GM12878 (cell line): ENCODE measurements around the gene SYT10. TPM values are rescaled to one million over a fixed set of nuclear protein-coding genes. Genes with fewer than 3 reads are reported as not detected.

ENCODE experiments used
- ATAC-seq: fragments of 200-7000 bp; cut with Tn5 transposase; 3 replicates; pipeline ENCODE4 v1.9.1; 2020; ENCODE audit warnings: mild to moderate bottlenecking, moderate library complexity
- BruUV-seq: library from RNA; stranded (reverse); fragments of 400-500 nt; replicated peaks from 2 replicates; lab custom pipeline; 2021; lab: Mats Ljungman, UMichigan
- CTCF ChIA-PET: fragments of 300-600 bp; sonication (Branson Sonifier 250); formaldehyde crosslinking; extraction: SDS; loops from one replicate; lab custom pipeline; 2021; ENCODE audit warnings: inconsistent platforms; lab: Yijun Ruan, JAX
- POLR2A ChIA-PET: fragments of 350-600 bp; formaldehyde crosslinking; extraction: SDS; loops from one replicate; lab custom pipeline; 2021; ENCODE audit warnings: inconsistent platforms; lab: Charles Lee
- RAD21 ChIA-PET: fragments of 300-600 bp; sonication (Branson Sonifier 250); formaldehyde crosslinking; loops from one replicate; lab custom pipeline; 2023; ENCODE audit warnings: antibody characterized with exemption; ENCODE audit not compliant: unreplicated experiment; lab: Charles Lee
- SMC1A ChIA-PET: fragments of 300-600 bp; sonication (Branson Sonifier 250); formaldehyde crosslinking; loops from one replicate; lab custom pipeline; 2023; ENCODE audit not compliant: unreplicated experiment, uncharacterized antibody; lab: Charles Lee
- DNase-seq: peaks from one replicate; pipeline ENCODE4 v3.0.0-alpha.2; 2011; ENCODE audit warnings: low read depth, low spot score
- FAIRE-seq: peaks from 3 replicates; lab custom pipeline; 2011; peaks lifted over from hg19 to GRCh38; lab: Jason Lieb, UNC
- H2AFZ ChIP-seq: 2 replicates; pipeline ENCODE4 v1.6.0; 2011; ENCODE audit warnings: low read depth, low read length, control low read depth; ENCODE audit not compliant: control insufficient read depth
- H3K27ac ChIP-seq: 2 replicates; pipeline ENCODE4 v1.5.1; 2011; ENCODE audit warnings: control low read depth; ENCODE audit not compliant: control insufficient read depth, insufficient read depth
- H3K27me3 ChIP-seq, 2 experiments: replicated peaks in 1 of 2; 2 replicates each; pipeline versions ENCODE4 v1.6.0 to v1.6.1; 2011; ENCODE audit warnings: low read length in 1 of 2; ENCODE audit not compliant: control insufficient read depth in 2 of 2, insufficient read depth in 2 of 2
- H3K36me3 ChIP-seq, 2 experiments: 2 replicates each; pipeline ENCODE4 v1.5.1; 2011; ENCODE audit warnings: low read length in 1 of 2; ENCODE audit not compliant: control insufficient read depth in 2 of 2, insufficient read depth in 2 of 2
- H3K4me1 ChIP-seq: 2 replicates; pipeline ENCODE4 v1.6.1; 2011; ENCODE audit warnings: mild to moderate bottlenecking, low read length, moderate library complexity, mixed read lengths; ENCODE audit not compliant: control insufficient read depth, insufficient read depth
- H3K4me2 ChIP-seq: 2 replicates; pipeline ENCODE4 v1.6.0; 2011; ENCODE audit warnings: control low read depth; ENCODE audit not compliant: control insufficient read depth, insufficient read depth
- H3K4me3 ChIP-seq: fragments of 200-600 bp; sonication (generic); 2 replicates; pipeline ENCODE4 v1.5.1; 2016
- H3K79me2 ChIP-seq: 2 replicates; pipeline ENCODE4 v1.6.0; 2011; ENCODE audit warnings: low read length; ENCODE audit not compliant: control insufficient read depth, insufficient read depth
- H3K9ac ChIP-seq: 2 replicates; pipeline ENCODE4 v1.8.0; 2011; ENCODE audit warnings: low read length, control low read depth, mixed read lengths; ENCODE audit not compliant: control insufficient read depth, insufficient read depth
- H3K9me3 ChIP-seq: replicated peaks from 3 replicates; pipeline ENCODE4 v1.5.1; 2011; ENCODE audit warnings: mild to moderate bottlenecking, low read length; ENCODE audit not compliant: control insufficient read depth, insufficient read depth
- H4K20me1 ChIP-seq: 2 replicates; pipeline ENCODE4 v1.6.0; 2011; ENCODE audit not compliant: control insufficient read depth, insufficient read depth
- ASH2L ChIP-seq: fragments of 300-600, 200-600 bp; sonication (generic); IDR thresholded peaks from 2 replicates; pipeline ENCODE4 v1.6.1; 2017; ENCODE audit warnings: low read depth, mild to moderate bottlenecking, borderline replicate concordance
- ATF3 ChIP-seq: IDR thresholded peaks from 2 replicates; pipeline ENCODE4 v1.6.1; 2011; ENCODE audit warnings: low read depth, mild to moderate bottlenecking, low read length, moderate library complexity, borderline replicate concordance; ENCODE audit errors: extremely low read depth
- BCL3 ChIP-seq: IDR thresholded peaks from 2 replicates; pipeline ENCODE4 v1.6.1; 2011; ENCODE audit warnings: borderline replicate concordance, low read depth, mild to moderate bottlenecking, moderate library complexity, low read length; ENCODE audit not compliant: insufficient read depth, poor library complexity, severe bottlenecking
- CEBPB ChIP-seq, 2 experiments: fragments of 150-350 bp in 1 of 2; IDR thresholded peaks; 2 replicates each; pipeline ENCODE4 v1.6.1; 2012 to 2014; ENCODE audit warnings: low read depth in 2 of 2, low read length in 2 of 2, borderline replicate concordance in 1 of 2, inconsistent platforms in 1 of 2
- EED ChIP-seq: sonication (generic); IDR thresholded peaks from 2 replicates; pipeline ENCODE4 v1.6.1; 2016; ENCODE audit warnings: antibody characterized with exemption, low read depth
- FOXM1 ChIP-seq: IDR thresholded peaks from 2 replicates; pipeline ENCODE4 v1.6.1; 2012; ENCODE audit warnings: low read depth, mild to moderate bottlenecking, inconsistent platforms, low read length, moderate library complexity
- JUNB ChIP-seq: IDR thresholded peaks from 2 replicates; pipeline ENCODE4 v1.6.1; 2016; ENCODE audit warnings: antibody characterized with exemption, mild to moderate bottlenecking
- LARP7 ChIP-seq: fragments of 450-650 bp; IDR thresholded peaks from 2 replicates; pipeline ENCODE4 v1.6.1; 2017; ENCODE audit warnings: mild to moderate bottlenecking
- POU2F2 ChIP-seq: IDR thresholded peaks from 3 replicates; pipeline ENCODE4 v1.6.1; 2011; ENCODE audit warnings: low read depth, mild to moderate bottlenecking, low read length, borderline replicate concordance
- RFX5 ChIP-seq: IDR thresholded peaks from 2 replicates; pipeline ENCODE4 v1.6.1; 2011; ENCODE audit warnings: low read depth, low read length, improper control_type of control experiment
- STAT3 ChIP-seq: IDR thresholded peaks from 2 replicates; pipeline ENCODE4 v1.6.1; 2011; ENCODE audit warnings: low read depth, low read length, improper control_type of control experiment
- WRNIP1 ChIP-seq: IDR thresholded peaks from 2 replicates; pipeline ENCODE4 v1.6.1; 2011; ENCODE audit warnings: low read depth, low read length, improper control_type of control experiment, borderline replicate concordance
- WGBS: methylation state at CpG from one replicate; pipeline ENCODE4 v1.1.6; 2016; ENCODE audit warnings: low lambda C conversion rate; ENCODE audit not compliant: insufficient replicate concordance, insufficient coverage; ENCODE audit errors: missing lambda C conversion rate; 5-methylcytosine and 5-hydroxymethylcytosine counted together
- in situ Hi-C: fragments of 300-500 bp; cut with MboI; formaldehyde crosslinking; loops from 9 replicates; pipeline ENCODE4 v1.14.3; 2018; ENCODE audit warnings: mixed read lengths
- intact Hi-C: fragments of 100-400 bp; cut with micrococcal nuclease; formaldehyde crosslinking; loops from one replicate; pipeline ENCODE4 v1.14.2; 2022; ENCODE audit not compliant: unreplicated experiment
- polyA plus RNA-seq, 11 experiments: library from polyadenylated mRNA; depleted of rRNA in 4 of 11; unstranded in 6 of 11; stranded (reverse) in 5 of 11; fragments of >200 nt; fragmentation: Nextera tagmentation in 4 of 11; fragmentation: Illumina TruSeq in 1 of 11; extraction: Ambion mirVana in 4 of 11; extraction: Trizol in 1 of 11; gene quantifications; 1 replicate in 1 of 11; 2 replicates in 10 of 11; pipeline versions ENCODE4 v1.2.1 to v1.2.3, GENCODE V29; 2011 to 2016; ENCODE audit warnings: inconsistent platforms in 2 of 11, missing spikeins in 2 of 11, low read depth in 1 of 11
- total RNA-seq, 4 experiments: library from RNA; depleted of rRNA in 3 of 4; stranded (reverse); fragments of >200 nt in 3 of 4; fragmentation: Illumina TruSeq in 1 of 4; extraction: Trizol in 1 of 4; gene quantifications; 2 replicates each; pipeline versions ENCODE4 v1.2.1 to v1.2.3, GENCODE V29; 2013 to 2021

The SYT10 gene
- total and polyA plus RNA-seq, 10 of the 15 experiments (the other 5 are each of a cell fraction or from before 2014, with no cell fraction given) = 0.05 TPM; not detected in 9

- ChIA-PET SMC1A (no interaction called here), RAD21 (no interaction called here), CTCF (no interaction called here), POLR2A (no interaction called here)
- Histone ChIP-seq H3K4me2 (no peak overlapping the region), H2AFZ (no peak overlapping the region), H4K20me1 (no peaks in the 10 kb centered on the region), H3K79me2 (no peaks in the 10 kb centered on the region), H3K4me3 (no peak overlapping the region), H3K4me1 (no peaks in the 10 kb centered on the region), H3K9ac (no peak overlapping the region), H3K36me3 (no peaks in the 10 kb centered on the region), H3K9me3 (no peaks in the 10 kb centered on the region), H3K27me3 (no peaks in the 10 kb centered on the region), H3K27ac (no peak overlapping the region)
- ATAC-seq (no peak), FAIRE-seq (no peak), DNase-seq (no peak)
- in situ Hi-C loops = no loop called here
- BruUV-seq = no TSS peak
- intact Hi-C loops = no loop called here
- WGBS = 0% methylated on average over 1 of the region's 1 CpG
- TF ChIP-seq BCL3 = no peak
- TF ChIP-seq, all 136 proteins: peak for 0
Measured at GRCh38 chr12:33488036-33488435, 48.4 kb upstream of the SYT10 start.

GRCh38 chr12:33486058-33486457 lies 46.4 kb upstream of the SYT10 start:
- no peak for DNase-seq
- Histone ChIP-seq H3K9ac (no peak overlapping the region), H2AFZ (no peak overlapping the region), H3K27me3 (no peaks in the 10 kb centered on the region), H3K4me2 (no peak overlapping the region), H3K79me2 (no peaks in the 10 kb centered on the region), H3K27ac (no peak overlapping the region), H3K4me1 (no peaks in the 10 kb centered on the region), H3K4me3 (no peak overlapping the region), H3K36me3 (no peaks in the 10 kb centered on the region), H3K9me3 (no peaks in the 10 kb centered on the region), H4K20me1 (no peaks in the 10 kb centered on the region)
- POLR2A ChIA-PET = no interaction called here
- RAD21 ChIA-PET = no interaction called here
- no peak for TF ChIP-seq ASH2L
- TF ChIP-seq JUNB = no peak
- TF ChIP-seq LARP7 = no peak
- no peak for TF ChIP-seq POU2F2
- no peak for TF ChIP-seq WRNIP1
- TF ChIP-seq EED = no peak
- no peak for TF ChIP-seq FOXM1
- no peak for TF ChIP-seq CEBPB (IDR thresholded peaks at IDR 0.05; ENCODE audit: borderline replicate concordance in 1 of 2, low read depth in 2 of 2, low read length in 2 of 2)
- no peak for TF ChIP-seq STAT3
- no peak for TF ChIP-seq RFX5
- no peak for TF ChIP-seq ATF3
- in situ Hi-C loops (no loop called here), intact Hi-C loops (no loop called here)
- no peak for FAIRE-seq
- 3% methylated on average over 2 of the region's 2 CpGs for WGBS
- no peak for ATAC-seq
- BruUV-seq = no TSS peak
- SMC1A ChIA-PET = no interaction called here
- CTCF ChIA-PET = no interaction called here
